HG03460 (cell line): Measurements from ENCODE around the gene ZNF555.
"Not testable (repeated sequence)": the region's sequence is repeated elsewhere in the genome, so short reads cannot be mapped to it uniquely, and the experiment has no call there.

ENCODE experiments used
- ATAC-seq: cut with Tn5 transposase; IDR thresholded peaks from one replicate; pipeline ENCODE4 v1.9.1; 2021; ENCODE audit not compliant: unreplicated experiment

The ZNF555 gene

GRCh38 chr19:2807379-2808128 lies 33.7 kb upstream of the ZNF555 start:
- ATAC-seq = no peak

DNA sequence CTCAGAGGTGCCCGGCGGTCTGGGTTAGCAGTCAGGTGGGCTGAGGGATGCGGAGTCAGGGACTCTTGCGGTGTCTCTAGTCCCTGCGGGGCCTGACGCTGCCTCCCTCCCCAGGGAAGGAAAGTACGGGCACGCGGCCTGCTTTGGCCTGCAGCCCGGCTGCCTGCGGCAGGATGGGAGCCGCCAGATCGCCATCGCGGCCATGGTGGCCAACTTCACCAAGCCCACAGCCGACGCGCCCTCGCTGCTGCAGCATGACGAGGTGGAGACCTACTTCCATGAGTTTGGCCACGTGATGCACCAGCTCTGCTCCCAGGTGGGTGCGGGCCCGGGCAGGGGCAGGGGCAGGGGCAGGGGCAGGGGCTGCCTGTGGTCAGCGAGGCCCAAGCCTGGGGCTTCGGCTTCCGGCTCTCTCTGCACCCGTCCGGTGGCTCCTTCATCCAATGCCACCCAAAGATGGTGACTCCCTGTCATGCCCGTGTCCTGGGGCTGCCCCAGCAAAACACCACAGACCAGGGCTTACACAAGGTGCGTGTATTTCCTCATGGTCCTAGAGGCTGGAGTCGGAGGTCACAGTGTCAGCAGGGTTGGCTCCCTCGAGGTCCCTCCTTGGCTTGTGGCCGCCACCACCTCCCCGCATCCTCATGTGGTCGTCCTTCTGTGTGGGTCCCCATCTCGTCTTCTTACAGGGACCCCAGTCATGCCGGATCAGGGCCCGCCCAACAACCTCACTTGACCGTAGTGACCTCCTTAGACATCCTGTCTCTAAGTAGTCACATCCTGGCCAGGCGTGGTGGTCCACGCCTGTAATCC lies 32.9 kb upstream of the ZNF555 start:
- ATAC-seq = no peak

GRCh38 chr19:2809387-2810140 lies 31.7 kb upstream of the ZNF555 start:
- no peak for ATAC-seq

- no peak for ATAC-seq
These were observed 30.9 kb upstream of the ZNF555 start for GRCh38 chr19:2810141-2811091.

- no peak for ATAC-seq
These were observed 30.0 kb upstream of the ZNF555 start for GRCh38 chr19:2811221-2811722.

- ATAC-seq = no peak
These were observed 29.4 kb upstream of the ZNF555 start for GRCh38 chr19:2811735-2812413.

DNA sequence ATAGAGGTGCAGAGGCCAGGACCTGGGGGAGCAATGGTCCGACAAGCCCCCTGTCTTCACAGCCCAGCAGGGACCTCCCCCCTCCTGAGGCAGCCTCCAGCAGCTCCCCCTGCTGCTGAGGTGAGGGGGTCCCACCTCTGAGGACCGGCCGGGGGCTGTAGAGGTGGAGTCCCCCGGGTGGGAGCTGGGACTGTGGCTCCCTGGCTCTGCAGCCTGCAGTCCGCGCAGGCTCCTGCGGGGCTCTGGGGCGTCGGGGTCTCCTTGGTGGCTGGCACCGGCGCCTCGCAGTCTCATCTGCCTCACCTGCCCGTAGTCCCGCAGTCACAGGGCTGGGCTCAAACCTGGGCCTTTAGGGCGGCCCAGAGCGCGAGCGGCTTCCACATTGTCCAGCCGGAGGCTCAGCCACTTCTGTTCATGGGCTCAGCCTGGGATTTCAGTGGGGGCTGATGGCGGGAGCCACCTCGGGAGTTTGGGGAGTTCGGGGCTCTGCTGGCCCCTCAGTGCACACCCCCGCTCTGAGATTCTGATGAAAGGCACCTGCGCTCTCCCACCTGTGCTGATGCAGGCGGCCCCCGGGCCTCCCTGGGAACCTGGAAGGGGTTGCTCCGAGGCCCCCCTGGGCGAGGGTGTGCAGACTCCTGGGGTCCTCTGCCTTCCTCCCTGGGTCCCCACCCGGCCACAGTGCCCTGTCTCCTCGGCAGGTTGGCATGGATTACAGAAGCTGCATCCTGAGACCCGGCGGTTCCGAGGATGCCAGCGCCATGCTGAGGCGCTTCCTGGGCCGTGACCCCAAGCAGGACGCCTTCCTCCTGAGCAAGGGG lies 28.7 kb upstream of the ZNF555 start:
- ATAC-seq = no peak

- ATAC-seq = no peak
These were observed 27.8 kb upstream of the ZNF555 start for GRCh38 chr19:2813235-2814160.

- ATAC-seq = no peak
These were observed 26.8 kb upstream of the ZNF555 start for GRCh38 chr19:2814426-2814825.

DNA sequence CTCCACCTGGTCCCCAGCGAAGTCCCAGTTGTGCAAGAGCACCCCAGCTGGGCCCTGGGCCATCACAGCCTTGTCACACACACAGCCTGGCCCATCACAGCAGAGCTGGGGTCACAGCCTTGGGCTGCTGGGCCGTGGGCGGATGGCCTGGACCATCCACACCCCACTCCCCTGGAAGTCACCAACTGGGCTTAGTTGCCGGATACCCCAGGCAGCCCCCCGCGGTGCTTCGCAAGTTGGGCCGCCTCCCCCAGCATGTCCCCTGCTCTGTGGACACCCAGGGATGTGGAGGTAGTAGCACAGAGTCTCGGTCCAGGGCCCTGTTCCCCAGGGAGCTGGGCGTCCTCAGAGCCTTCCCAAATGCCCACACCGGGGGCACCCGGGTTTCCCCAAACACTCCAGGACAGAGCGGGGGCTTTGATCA lies 26.1 kb upstream of the ZNF555 start:
- no peak for ATAC-seq

GRCh38 chr19:2815923-2816322 lies 25.4 kb upstream of the ZNF555 start:
- ATAC-seq = no peak

DNA sequence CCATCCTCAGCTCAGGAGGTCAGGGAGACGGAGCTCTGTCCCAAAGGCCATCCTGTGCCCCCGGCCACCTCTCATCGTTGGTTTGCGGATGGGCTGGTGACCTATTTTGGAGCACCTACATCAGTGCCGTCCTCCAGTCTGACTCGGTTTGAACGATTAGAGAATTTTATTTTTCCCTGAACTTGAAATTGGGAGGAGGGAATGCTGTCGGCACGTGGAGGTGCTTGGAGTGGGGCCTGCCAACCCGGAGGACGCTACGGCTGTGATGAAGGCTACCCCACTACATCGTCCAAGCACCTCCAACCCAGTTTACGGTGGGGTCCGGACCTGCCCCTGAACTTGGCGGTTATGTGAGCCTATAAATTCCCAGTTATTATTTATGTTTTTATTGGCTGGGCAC lies 24.6 kb upstream of the ZNF555 start:
- ATAC-seq = no peak

GRCh38 chr19:2817237-2817829 lies 23.9 kb upstream of the ZNF555 start:
- not testable (repeated sequence) for ATAC-seq

GRCh38 chr19:2819540-2820111 lies 21.6 kb upstream of the ZNF555 start, which contains the start of gene ZNF554:
TSS of gene ZNF554 (plus strand) at chr19:2819868. CDS start at chr19:2820072, 204 bp downstream.
- peak; percentile 90 for ATAC-seq

DNA sequence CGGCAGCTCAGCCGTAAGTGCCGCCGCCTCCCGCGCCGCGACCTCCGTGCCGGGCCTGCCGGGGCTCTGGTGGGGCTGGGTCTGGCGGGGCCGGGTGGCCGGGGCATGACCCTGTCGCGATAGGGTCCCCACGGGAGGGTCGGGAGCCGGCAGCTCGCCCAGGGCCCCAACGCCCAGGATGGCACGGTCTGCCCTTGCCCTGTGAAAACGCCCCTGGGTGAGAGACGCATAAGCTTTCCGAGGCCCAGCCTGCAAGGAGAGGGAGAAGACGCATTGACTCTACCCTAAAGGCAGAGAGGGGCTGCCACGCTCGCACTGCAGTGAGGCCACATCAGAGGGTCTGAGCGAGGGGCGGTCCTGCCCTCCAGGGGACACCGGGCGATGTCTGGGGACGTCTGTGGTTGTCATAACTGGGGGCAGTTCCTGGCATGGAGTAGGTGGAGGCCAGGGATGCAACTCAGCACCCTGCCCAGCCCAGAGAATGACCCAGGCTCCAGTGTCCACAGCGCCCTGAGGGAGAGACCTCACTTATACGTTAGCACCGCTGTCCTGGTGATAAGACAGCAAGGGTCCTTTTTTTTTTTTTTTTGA lies 21.1 kb upstream of the ZNF555 start:
- no peak for ATAC-seq

- no peak for ATAC-seq
These were observed 18.4 kb upstream of the ZNF555 start for GRCh38 chr19:2822846-2823245.

GRCh38 chr19:2823646-2824045 lies 17.6 kb upstream of the ZNF555 start:
- ATAC-seq = no peak
